HG02884 (cell line): Measurements from ENCODE around the gene PPARD.
"Not testable (repeated sequence)": the region's sequence is repeated elsewhere in the genome, so short reads cannot be mapped to it uniquely, and the experiment has no call there.

ENCODE experiments used
- ATAC-seq: cut with Tn5 transposase; IDR thresholded peaks from one replicate; pipeline ENCODE4 v1.9.1; 2021; ENCODE audit warnings: mild to moderate bottlenecking, moderate library complexity; ENCODE audit not compliant: unreplicated experiment

PPARD gene

GRCh38 chr6:35378261-35378660 is 35.9 kb downstream of the PPARD start:
- ATAC-seq, result no peak

DNA sequence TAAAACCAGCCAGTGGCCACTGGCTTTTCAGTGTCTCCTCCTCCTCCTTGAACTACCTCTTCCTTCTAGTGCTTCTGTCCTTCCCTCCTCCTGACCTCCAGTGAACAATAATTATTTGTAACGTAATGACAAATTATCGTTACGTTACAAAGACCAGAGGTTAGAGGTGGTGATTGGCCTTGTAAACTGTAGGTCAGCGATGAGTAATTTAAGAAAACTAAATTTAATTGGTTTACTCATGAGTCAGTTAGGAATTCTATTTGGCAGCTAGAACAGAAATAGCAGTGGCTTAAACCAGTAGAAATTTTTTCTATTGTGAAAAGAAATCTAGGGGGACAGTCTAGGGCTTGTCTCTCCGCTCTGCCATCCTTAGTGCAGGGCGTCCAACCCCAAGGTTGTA is 38.8 kb downstream of the PPARD start:
- ATAC-seq, result no peak

GRCh38 chr6:35382015-35382414 is 39.7 kb downstream of the PPARD start:
- ATAC-seq, result no peak

DNA sequence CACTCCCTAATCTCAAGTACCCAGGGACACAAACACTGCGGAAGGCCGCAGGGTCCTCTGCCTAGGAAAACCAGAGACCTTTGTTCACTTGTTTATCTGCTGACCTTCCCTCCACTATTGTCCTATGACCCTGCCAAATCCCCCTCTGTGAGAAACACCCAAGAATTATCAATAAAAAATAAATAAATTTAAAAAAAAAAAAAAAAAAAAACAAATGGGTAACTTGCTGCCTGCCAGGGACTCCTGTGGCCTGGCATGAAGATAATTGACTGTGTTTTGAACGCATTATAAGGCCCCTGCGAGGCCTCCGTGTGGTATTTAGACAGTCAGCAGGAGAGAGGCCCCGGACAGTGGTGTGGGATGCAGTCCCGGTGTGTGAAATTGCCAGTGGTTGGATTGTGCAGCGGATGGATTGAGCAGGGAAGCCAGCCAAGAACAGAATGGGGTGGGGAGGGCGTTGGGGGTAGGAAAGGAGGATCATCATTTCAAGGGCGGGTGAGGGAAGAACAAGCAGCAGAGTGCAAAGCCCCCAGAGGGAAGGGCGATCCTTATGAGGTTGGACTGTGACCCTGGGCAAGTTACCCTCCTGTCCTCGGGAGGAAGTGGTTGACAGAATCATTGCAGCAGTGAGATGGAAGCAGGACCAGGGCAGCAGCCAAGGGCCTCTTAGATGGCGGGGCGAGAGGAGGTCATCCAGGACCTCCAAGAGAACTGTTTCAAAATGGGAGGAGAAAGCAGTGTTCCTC is 43.3 kb downstream of the PPARD start:
- no peak for ATAC-seq

- ATAC-seq, result no peak
These were observed 44.6 kb downstream of the PPARD start for GRCh38 chr6:35386989-35387388.

DNA sequence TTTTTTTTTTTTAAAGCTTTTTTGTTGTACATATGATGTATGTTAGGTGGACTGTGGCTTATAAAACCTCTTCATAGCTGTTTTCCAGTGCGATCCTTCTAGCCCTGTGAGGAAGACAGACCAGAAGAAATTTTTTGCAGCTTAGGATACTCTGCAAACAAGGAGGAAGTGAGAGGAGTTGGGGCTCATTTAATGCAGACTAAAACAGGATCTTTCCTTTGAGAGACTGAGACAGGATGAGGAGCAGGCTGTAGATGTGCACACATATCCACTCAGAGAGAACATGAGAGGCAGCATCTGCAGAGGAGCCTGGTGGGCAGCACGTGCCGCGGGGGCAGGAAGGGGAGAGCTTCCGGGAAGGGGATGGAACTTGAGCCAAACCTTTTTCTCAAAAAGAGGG is 45.7 kb downstream of the PPARD start:
- ATAC-seq, result no peak

DNA sequence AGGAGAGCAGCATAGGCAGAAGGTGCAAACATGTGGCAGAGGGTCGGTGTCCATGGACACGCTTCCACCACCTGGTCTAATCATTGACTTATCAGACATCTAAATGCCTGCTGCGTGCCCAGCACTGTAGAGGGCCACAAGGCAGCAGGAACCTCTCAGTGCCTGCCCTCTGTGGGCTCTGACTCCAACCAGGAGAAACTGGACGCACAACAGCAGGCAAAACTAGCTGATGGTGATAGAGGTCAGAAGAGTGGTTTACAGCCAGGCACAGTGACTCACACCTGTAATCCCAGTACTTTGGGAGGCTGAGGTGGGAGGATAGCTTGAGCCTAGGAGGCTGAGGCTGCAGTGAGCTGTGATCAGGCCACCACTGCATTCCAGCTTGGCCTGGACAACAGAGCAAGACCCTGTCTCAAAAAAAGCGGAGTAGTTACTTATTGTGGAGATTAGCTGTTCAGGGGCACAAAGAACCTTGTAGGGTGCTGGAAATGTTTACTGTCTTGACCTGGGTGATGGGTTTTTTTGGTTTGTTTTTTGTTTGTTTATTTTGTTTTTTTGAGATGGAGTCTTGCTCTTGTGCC is 46.5 kb downstream of the PPARD start:
- no peak for ATAC-seq

GRCh38 chr6:35389386-35389785 is 47.0 kb downstream of the PPARD start:
- ATAC-seq, result not testable (repeated sequence)

- no peak for ATAC-seq
These were observed 49.0 kb downstream of the PPARD start for GRCh38 chr6:35391240-35391968.

GRCh38 chr6:35392111-35392702 is 49.8 kb downstream of the PPARD start:
- no peak for ATAC-seq

GRCh38 chr6:35392773-35393672 is 50.7 kb downstream of the PPARD start:
- no peak for ATAC-seq

DNA sequence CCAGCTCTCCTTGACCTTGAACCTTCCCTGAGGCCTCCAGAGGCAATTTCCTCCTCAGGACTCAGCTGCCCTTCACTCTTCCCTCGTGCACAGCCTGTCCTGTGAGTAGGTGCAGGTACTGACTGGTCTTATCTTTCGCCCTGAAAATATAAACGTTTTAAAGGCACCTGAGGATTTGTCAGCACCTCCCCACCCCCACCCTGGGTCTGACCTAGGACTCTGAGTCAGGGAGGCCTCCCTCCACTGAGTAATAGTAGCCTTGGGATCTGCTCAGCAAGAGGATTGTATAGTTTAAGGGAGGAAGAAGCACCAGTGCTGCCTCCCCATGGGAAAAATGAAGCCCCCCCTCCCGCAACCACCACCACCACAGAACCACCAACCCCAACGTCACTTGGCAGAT is 54.6 kb downstream of the PPARD start:
- ATAC-seq, result no peak

DNA sequence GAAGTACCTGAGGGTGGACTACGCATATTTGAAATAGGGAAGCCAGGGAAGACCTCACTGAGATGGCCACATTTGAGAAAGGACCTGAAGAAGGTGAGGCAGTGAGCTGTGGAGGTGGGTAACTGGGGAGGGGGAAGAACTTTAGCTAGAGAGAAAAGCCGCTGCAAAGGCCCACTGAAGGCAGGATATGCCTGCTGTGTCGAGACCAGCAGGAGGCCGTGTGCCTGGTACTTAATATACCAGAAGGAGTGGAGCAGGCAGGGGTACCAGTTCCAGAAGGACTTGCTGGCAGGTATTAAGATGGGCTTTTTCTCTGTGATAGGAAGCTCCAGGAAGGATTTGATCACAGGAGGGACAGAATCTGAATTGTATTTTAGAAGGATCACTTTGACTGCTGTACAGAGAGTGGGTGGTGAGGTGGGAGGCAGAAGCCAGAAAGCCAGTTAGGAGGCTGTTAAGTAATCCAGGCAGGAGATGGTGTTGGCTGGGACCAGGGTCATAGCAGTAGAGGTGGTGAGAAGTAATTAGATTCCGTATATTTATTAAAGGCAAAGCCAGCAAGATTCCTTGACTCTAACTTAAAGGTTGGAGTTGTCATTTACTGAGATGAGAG is 55.6 kb downstream of the PPARD start:
- ATAC-seq, result no peak

DNA sequence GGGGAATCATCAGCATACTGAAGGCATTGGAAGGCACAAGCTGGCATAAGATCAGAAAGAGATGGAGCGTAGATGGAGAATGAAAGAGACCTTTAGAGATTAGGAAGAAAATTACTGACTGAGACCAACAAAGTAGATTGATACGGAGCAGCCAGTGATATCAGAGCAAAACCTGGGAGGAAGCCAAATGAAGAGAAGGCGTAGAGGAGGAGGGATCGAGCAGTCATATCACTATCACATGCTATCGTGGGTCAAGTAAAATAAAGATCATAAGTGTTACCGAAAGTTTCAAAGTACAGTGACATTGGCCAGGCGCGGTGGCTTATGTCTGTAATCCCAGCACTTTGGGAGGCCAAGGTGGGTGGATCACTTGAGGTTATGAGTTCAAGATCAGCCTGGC is 56.2 kb downstream of the PPARD start:
- ATAC-seq, result no peak

DNA sequence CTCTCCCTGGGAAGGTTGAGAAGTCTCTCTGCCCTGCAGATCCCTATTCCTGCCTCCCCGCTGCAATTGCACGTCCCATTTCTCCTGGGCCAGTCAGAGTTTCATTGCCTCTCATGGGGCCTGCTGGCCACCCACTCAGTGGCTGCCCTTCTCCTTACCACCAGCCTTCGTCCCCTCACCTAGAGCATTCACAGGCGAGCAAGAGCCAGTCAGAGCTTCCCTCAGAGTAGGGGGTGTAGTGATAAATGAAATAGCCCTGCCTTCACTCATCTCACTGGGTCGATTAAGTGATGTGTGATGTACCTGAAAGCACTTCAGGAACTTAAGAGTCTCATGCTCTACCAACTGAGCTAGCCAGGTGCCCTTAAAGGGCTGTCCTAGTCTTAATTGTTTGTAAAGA is 57.8 kb downstream of the PPARD start:
- no peak for ATAC-seq

DNA sequence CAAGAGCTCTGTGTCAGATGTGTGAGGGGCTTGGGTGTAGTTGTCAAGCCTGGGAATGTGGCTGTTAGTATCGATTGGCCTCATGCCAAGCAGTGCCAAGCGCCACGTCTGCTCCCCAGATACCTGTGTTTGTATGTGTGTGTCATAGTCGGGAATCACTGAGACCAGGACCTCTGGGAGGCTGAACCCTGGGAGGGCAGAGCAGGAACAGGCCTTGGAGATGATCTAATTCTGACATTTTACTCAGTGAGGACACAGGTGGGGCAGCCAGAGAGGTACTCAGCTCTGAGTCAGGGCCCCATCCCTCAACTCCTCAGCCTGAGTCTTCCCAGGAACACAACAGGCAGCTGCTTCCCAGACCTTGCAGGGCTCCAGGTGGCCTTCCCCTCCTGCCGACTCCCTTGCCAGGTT is 58.5 kb downstream of the PPARD start:
- ATAC-seq, result no peak

DNA sequence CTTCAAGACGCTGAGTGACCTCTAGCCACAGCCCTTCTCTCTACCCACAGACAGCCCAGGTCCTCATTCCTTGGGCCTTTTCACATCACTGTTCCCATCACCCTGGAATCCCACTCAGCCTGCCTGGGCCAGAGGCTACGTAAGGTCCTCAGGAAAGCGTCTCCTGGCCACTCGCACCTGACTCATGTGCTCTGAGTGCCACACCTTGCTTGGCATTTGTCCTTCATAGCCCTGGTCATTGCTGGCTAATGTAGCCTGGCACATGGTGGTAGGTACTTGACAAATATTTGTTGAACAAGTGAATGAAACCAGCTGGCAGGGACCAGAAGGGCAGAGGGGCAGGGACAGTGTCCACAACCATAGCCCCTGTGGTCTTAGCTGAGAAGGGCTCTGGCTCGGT is 59.2 kb downstream of the PPARD start:
- ATAC-seq, result no peak

- ATAC-seq, result no peak
These were observed 59.9 kb downstream of the PPARD start for GRCh38 chr6:35402136-35402855.

- ATAC-seq, result no peak
These were observed 60.5 kb downstream of the PPARD start for GRCh38 chr6:35402856-35403191.
